Measurements from ENCODE around the gene FBRSL1. TPM values are rescaled to one million over a fixed set of nuclear protein-coding genes. Genes with fewer than 3 reads are reported as not detected.

Gene FBRSL1
- total and polyA plus RNA-seq, 2 donors (not counting 3 experiments of a cell fraction or from before 2014, with no cell fraction given), result 19.3 to 79.8 TPM

- DNase-seq (ENCODE audit: low read depth, low spot score) (no peak), FAIRE-seq (no peak)
- POLR2A ChIA-PET, result no interaction called here
These were observed 7.8 kb downstream of the FBRSL1 start for GRCh38 chr12:132497514-132498405.

More at GRCh38 chr12:132497514-132498405, 7.8 kb downstream of the FBRSL1 start:
- no peaks in the 10 kb centered on the region for H3K4me1 ChIP-seq (ENCODE audit: control insufficient read depth, extremely low read depth, insufficient read depth, low read length)
- H3K9me1 ChIP-seq (replicated peaks; ENCODE audit: control insufficient read depth, extremely low read depth, insufficient read depth, low read length), result no peaks in the 10 kb centered on the region
- no TSS peak for BruUV-seq (replicated peaks)
- TF ChIP-seq FOS (IDR thresholded peaks at IDR 0.05; ENCODE audit: borderline replicate concordance, insufficient read depth, low read length) (no peak), JUN (IDR thresholded peaks at IDR 0.05; ENCODE audit: borderline replicate concordance, insufficient read depth, insufficient read length, low read depth) (no peak), GATA2 (IDR thresholded peaks at IDR 0.05; ENCODE audit: insufficient read depth, insufficient read length, low read depth, low read length) (no peak), POLR2A (IDR thresholded peaks at IDR 0.05; ENCODE audit: low read depth, low read length) (no peak), POLR2AphosphoS5 (IDR thresholded peaks at IDR 0.05; ENCODE audit: insufficient read depth, low read depth, low read length) (no peak), EZH2 (IDR thresholded peaks at IDR 0.05; ENCODE audit: borderline replicate concordance, low read depth, low read length, severe bottlenecking) (no peak), MYC (IDR thresholded peaks at IDR 0.05; ENCODE audit: low read depth, low read length) (no peak)
- TF ChIP-seq, protein P1, sequence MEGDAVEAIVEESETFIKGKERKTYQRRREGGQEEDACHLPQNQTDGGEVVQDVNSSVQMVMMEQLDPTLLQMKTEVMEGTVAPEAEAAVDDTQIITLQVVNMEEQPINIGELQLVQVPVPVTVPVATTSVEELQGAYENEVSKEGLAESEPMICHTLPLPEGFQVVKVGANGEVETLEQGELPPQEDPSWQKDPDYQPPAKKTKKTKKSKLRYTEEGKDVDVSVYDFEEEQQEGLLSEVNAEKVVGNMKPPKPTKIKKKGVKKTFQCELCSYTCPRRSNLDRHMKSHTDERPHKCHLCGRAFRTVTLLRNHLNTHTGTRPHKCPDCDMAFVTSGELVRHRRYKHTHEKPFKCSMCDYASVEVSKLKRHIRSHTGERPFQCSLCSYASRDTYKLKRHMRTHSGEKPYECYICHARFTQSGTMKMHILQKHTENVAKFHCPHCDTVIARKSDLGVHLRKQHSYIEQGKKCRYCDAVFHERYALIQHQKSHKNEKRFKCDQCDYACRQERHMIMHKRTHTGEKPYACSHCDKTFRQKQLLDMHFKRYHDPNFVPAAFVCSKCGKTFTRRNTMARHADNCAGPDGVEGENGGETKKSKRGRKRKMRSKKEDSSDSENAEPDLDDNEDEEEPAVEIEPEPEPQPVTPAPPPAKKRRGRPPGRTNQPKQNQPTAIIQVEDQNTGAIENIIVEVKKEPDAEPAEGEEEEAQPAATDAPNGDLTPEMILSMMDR (IDR thresholded peaks at IDR 0.05; ENCODE audit: extremely low read depth in 1 of 2, insufficient read depth in 1 of 2, low read depth in 1 of 2, low read length in 2 of 2), result no peak
- TF ChIP-seq, protein P2, sequence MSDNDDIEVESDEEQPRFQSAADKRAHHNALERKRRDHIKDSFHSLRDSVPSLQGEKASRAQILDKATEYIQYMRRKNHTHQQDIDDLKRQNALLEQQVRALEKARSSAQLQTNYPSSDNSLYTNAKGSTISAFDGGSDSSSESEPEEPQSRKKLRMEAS (IDR thresholded peaks at IDR 0.05; ENCODE audit: insufficient read depth, insufficient read length), result no peak
- no peaks in the 10 kb centered on the region for H3K36me3 ChIP-seq (ENCODE audit: control insufficient read depth in 2 of 2, extremely low read depth in 1 of 2, insufficient read depth in 2 of 2, low read length in 2 of 2)
- no peak overlapping the region for H2AFZ ChIP-seq (ENCODE audit: low read depth, low read length)
- H3K9me3 ChIP-seq (replicated peaks; ENCODE audit: control insufficient read depth, insufficient read depth, low read length), result no peaks in the 10 kb centered on the region
- no peaks in the 10 kb centered on the region for H3K27me3 ChIP-seq (ENCODE audit: control insufficient read depth in 2 of 2, insufficient read depth in 2 of 2, low read length in 2 of 2)
- no peak overlapping the region for H3K27ac ChIP-seq (ENCODE audit: insufficient read depth, low read depth, low read length)
- intact Hi-C loops (cut with micrococcal nuclease) (no loop called here), dilution Hi-C loops (cut with MboI; ENCODE audit: extremely low pct_ligation_motif_present, low sequenced_read_pairs) (no loop called here)
- H3K4me3 ChIP-seq (replicated peaks in 1 of 3; ENCODE audit: insufficient read depth in 1 of 3, low read depth in 1 of 3, low read length in 3 of 3), result no peak overlapping the region
- H3K9ac ChIP-seq (replicated peaks; ENCODE audit: extremely low read depth, insufficient read depth, low read length), result no peak overlapping the region
- no peaks in the 10 kb centered on the region for H4K20me1 ChIP-seq (replicated peaks; ENCODE audit: control insufficient read depth, extremely low read depth, insufficient read depth, low read length)
- CTCF ChIA-PET, result interaction anchor here (1.2 to 1.6 kb wide), 2 partner anchors 63 to 117 kb away, joined by 3 read pairs; no protein-coding TSS in a partner anchor
- H3K4me2 ChIP-seq (ENCODE audit: insufficient read depth, low read length), result no peak overlapping the region
- peaks cover 66% of the 10 kb centered on the region for H3K79me2 ChIP-seq (ENCODE audit: control insufficient read depth, insufficient read depth, low read length)
